LNCaP clone FGC (cell line): Measurements from ENCODE around the gene LRRC9.

Source experiments
- DNase-seq: peaks from one replicate; pipeline ENCODE4 v3.0.0-alpha.2; 2011; ENCODE audit warnings: low read depth
- H3K4me3 ChIP-seq: 2 replicates; pipeline ENCODE4 v1.5.1; 2011; ENCODE audit warnings: mild to moderate bottlenecking, low read depth, low read length, control low read depth
- CTCF ChIP-seq: IDR thresholded peaks from 2 replicates; pipeline ENCODE4 v1.5.1; 2012; ENCODE audit warnings: mild to moderate bottlenecking; ENCODE audit not compliant: control insufficient read depth, insufficient read depth; ENCODE audit errors: extremely low read depth

Gene LRRC9

DNA sequence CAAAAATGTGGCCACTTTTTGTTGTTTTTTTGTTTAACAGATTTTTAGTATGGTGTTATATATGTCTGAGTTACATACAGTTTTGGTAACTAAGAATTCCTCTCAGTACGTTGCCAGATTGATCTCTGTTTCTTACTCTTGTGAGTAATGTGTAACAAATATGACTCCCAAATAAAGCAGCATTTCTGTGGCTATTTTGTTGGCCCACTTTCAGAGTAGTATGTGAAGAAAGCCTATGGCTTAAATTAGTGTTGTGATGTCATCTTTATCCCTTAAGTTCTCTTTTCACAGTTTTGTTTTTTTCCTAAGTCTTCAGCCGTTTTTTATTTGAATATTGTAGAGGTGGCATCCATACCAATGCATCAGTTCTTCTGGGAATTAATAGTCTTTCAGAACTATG is 182.4 kb downstream of the LRRC9 start:
- DNase-seq: no peak
- no peak overlapping the region for H3K4me3 ChIP-seq
- no peak for TF ChIP-seq CTCF

DNA sequence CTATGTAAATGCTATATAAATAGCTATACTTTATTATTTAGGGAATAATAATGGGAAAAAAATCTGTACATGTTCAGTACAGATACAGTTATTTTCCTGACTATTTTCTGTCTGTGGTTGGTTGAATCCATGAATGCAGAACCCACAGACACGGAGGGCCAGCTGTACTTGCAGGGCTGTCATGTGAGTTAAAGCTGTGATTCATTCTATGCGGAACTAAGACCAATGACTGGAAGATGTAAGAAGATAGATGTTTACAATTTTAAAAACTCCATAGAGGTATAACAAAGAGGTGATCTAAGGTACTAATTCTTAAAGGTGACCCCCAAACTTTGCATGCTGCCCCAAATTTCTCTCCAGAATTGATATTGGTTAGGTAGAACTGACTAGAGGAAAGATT is 186.4 kb downstream of the LRRC9 start:
- no peak for DNase-seq
- H3K4me3 ChIP-seq: no peak overlapping the region
- TF ChIP-seq CTCF: no peak

DNA sequence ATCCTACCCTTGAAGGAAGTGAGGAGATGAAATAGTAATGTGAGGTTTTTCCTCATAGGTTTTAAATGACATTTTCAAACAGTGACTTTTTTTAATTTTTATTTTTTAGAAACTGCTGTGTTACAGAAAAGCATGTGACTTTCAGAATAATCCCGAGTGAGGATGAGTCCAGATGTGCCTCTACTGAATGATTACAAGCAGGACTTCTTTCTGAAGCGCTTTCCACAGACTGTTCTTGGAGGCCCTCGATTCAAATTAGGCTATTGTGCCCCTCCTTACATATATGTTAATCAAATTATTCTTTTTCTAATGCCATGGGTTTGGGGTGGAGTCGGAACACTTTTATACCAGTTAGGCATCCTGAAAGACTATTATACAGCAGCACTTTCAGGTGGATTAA is 187.5 kb downstream of the LRRC9 start:
- no peak for TF ChIP-seq CTCF
- DNase-seq: no peak
- H3K4me3 ChIP-seq: no peak overlapping the region

GRCh38 chr14:60111732-60112131 is 191.8 kb downstream of the LRRC9 start:
- no peak for TF ChIP-seq CTCF
- no peak for DNase-seq
- no peak overlapping the region for H3K4me3 ChIP-seq
